ENCODE results near the gene TRIM29. TPM values are rescaled to one million over a fixed set of nuclear protein-coding genes. Genes with fewer than 3 reads are reported as not detected.

The TRIM29 gene
- total RNA-seq, 1 experiment from 2014 or later = 4.3 TPM

DNA sequence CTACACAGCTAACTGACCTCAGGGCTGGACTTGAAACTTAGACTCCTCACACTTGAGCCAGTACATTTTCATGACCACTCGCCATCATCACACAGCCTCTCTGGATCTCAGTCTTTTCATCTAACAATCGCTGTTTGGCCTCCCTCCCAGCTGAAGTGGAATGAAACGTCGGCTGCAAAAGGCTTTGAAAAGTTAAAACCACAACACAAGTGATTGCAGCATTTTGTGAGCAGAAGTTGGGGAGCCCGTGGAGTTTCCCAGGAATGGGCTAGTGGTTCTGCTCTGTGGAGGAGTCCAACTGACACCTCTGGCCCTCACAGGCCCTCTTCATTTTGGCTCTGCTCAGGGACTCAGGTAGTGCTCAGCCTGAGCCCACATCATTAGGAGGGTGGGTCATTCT, 35.9 kb upstream of the TRIM29 start:
- Histone ChIP-seq H3K4me3 (ENCODE audit: low read depth, low read length) (no peak overlapping the region), H3K4me1 (0 out of 2 replicates have a peak, but pooled peaks cover 3% of the 10 kb centered on the region), H3K9me3 (no peaks in the 10 kb centered on the region), H3K27me3 (replicated peaks; ENCODE audit: control insufficient read depth, insufficient read depth, low read length) (no peaks in the 10 kb centered on the region), H3K36me3 (ENCODE audit: control insufficient read depth, insufficient read depth, low read length) (no peaks in the 10 kb centered on the region)
- intact Hi-C loops (cut with micrococcal nuclease; ENCODE audit: unreplicated experiment) = no loop called here
- BruUV-seq (replicated peaks) = no TSS peak
- ChIA-PET POLR2A (no interaction called here), CTCF (interaction anchor here (0.6 kb wide), 1 partner anchor 10 kb away, joined by 3 read pairs; no protein-coding TSS in a partner anchor)
- Mint-ChIP-seq H3K4me1 (ENCODE audit: low read depth, unreplicated experiment) (no peaks in the 10 kb centered on the region), H3K9me3 (ENCODE audit: unreplicated experiment) (no peaks in the 10 kb centered on the region), H3K36me3 (ENCODE audit: insufficient read depth, unreplicated experiment) (no peaks in the 10 kb centered on the region), H3K27ac (ENCODE audit: unreplicated experiment) (no peak overlapping the region), H3K27me3 (ENCODE audit: insufficient read depth, unreplicated experiment) (peaks cover 5% of the 10 kb centered on the region), H3K4me3 (ENCODE audit: unreplicated experiment) (no peak overlapping the region)
- no peak for DNase-seq
- TF ChIP-seq, protein P1, sequence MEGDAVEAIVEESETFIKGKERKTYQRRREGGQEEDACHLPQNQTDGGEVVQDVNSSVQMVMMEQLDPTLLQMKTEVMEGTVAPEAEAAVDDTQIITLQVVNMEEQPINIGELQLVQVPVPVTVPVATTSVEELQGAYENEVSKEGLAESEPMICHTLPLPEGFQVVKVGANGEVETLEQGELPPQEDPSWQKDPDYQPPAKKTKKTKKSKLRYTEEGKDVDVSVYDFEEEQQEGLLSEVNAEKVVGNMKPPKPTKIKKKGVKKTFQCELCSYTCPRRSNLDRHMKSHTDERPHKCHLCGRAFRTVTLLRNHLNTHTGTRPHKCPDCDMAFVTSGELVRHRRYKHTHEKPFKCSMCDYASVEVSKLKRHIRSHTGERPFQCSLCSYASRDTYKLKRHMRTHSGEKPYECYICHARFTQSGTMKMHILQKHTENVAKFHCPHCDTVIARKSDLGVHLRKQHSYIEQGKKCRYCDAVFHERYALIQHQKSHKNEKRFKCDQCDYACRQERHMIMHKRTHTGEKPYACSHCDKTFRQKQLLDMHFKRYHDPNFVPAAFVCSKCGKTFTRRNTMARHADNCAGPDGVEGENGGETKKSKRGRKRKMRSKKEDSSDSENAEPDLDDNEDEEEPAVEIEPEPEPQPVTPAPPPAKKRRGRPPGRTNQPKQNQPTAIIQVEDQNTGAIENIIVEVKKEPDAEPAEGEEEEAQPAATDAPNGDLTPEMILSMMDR (IDR thresholded peaks at IDR 0.05; ENCODE audit: insufficient read depth in 1 of 2, low read depth in 1 of 2, low read length in 1 of 2, severe bottlenecking in 1 of 2, unreplicated experiment in 1 of 2) = no peak

DNA sequence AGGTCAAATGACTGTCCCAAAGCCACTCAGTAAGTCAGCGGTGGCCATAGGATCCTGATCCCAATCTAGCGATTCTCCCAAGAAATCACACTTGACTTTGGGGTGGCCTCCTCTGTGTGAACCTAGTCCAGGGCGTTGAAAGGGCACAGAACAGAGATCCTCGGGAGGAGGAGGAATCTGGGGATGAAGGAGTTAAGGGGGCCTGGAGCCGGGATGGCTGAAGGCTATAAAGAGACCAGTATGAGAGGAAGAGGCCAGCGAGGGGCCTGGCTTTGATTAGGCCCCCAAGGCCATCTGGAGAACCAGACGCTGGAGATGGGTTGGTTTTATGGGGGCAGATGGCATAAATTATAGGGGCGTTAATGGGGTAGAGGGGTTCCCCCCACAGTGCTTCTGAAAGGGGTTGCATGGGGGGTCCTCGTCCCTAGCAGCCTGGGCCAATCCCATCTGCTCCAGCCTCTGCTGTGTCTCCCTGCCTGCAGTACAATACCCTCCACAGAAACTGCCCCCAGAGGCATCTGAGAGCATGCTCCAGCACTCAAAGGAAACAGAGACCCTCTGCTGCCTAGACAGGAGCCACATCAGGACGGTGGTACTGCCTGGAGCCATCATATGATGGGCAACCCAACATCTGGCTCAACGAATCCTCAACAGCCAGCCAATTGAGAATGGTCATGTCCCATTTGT, 35.2 kb upstream of the TRIM29 start:
- BruUV-seq (replicated peaks) = no TSS peak
- H3K36me3 ChIP-seq (ENCODE audit: control insufficient read depth, insufficient read depth, low read length) = no peaks in the 10 kb centered on the region
- Mint-ChIP-seq H3K4me1 (ENCODE audit: low read depth, unreplicated experiment) (no peaks in the 10 kb centered on the region), H3K27ac (ENCODE audit: unreplicated experiment) (no peak overlapping the region), H3K4me3 (ENCODE audit: unreplicated experiment) (no peak overlapping the region), H3K36me3 (ENCODE audit: insufficient read depth, unreplicated experiment) (no peaks in the 10 kb centered on the region), H3K27me3 (ENCODE audit: insufficient read depth, unreplicated experiment) (peaks cover 8% of the 10 kb centered on the region), H3K9me3 (ENCODE audit: unreplicated experiment) (no peaks in the 10 kb centered on the region)
- DNase-seq = no peak
- CTCF ChIA-PET = no interaction called here
- H3K27me3 ChIP-seq (replicated peaks; ENCODE audit: control insufficient read depth, insufficient read depth, low read length) = no peaks in the 10 kb centered on the region
- POLR2A ChIA-PET = no interaction called here
- no peak overlapping the region for H3K4me3 ChIP-seq (ENCODE audit: low read depth, low read length)
- TF ChIP-seq, protein P1 (IDR thresholded peaks at IDR 0.05; ENCODE audit: insufficient read depth in 1 of 2, low read depth in 1 of 2, low read length in 1 of 2, severe bottlenecking in 1 of 2, unreplicated experiment in 1 of 2) = no peak
- no peaks in the 10 kb centered on the region for H3K9me3 ChIP-seq
- intact Hi-C loops (cut with micrococcal nuclease; ENCODE audit: unreplicated experiment) = no loop called here
- peaks cover 8% of the 10 kb centered on the region for H3K4me1 ChIP-seq

DNA sequence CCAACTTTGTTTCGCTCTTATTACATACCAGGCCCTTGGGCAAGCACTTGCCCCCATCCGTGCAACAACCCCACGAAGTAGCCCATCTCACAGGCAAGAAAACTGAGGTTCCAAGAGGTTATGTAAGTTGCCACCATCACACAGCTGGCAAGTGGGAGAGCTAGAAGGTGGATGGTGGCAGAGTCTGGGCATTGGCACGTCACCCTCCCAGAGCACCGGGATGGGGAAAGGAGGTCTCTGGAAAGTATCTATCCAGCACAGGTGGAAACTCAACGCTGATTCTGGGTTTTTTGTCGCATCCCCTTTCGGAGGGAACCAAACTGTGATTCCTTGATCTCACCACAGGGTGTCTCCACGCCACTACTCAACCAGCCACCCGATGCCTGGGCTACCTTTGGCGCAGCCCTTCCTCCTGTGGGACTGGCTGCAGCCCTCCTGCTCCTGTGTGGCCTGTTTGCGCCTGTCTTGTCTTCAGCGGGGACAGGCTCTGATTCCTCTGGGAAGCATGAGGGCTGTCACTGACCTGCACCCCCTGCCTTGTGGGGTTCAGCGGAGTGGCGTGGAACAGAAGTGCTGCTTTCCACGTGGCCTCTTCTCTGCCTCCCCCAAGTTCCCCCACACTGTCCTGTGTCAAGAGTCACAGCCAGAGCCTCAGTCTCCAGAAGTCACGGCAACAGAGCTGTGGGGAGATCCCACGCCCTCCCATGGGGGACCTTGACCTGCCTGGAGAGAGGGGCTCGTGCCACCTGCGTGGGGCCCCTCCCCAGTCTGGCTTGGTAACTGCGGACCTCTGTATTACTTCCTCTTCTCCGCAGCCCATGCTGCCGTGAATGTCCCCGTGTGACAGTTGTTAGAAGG, 34.4 kb upstream of the TRIM29 start:
- H3K4me3 Mint-ChIP-seq (ENCODE audit: unreplicated experiment) = no peak overlapping the region

More for the DNA sequence above, 34.4 kb upstream of the TRIM29 start:
- intact Hi-C loops (cut with micrococcal nuclease; ENCODE audit: unreplicated experiment) = loop anchor here (1.0 kb wide), 4 partner anchors 11 to 131 kb away; no protein-coding TSS in a partner anchor
- H3K27me3 ChIP-seq (replicated peaks; ENCODE audit: control insufficient read depth, insufficient read depth, low read length) = no peaks in the 10 kb centered on the region
- CTCF ChIA-PET = interaction anchor here (0.8 to 2.9 kb wide), 4 partner anchors 13 to 58 kb away, joined by 3 to 8 read pairs (median 4); no protein-coding TSS in a partner anchor
- no peaks in the 10 kb centered on the region for H3K9me3 ChIP-seq
- DNase-seq = peak; percentile 87 to 88
- H3K9me3 Mint-ChIP-seq (ENCODE audit: unreplicated experiment) = no peaks in the 10 kb centered on the region
- no peaks in the 10 kb centered on the region for H3K36me3 ChIP-seq (ENCODE audit: control insufficient read depth, insufficient read depth, low read length)
- no TSS peak for BruUV-seq (replicated peaks)
- H3K27ac Mint-ChIP-seq (ENCODE audit: unreplicated experiment) = no peak overlapping the region
- H3K4me3 ChIP-seq (ENCODE audit: low read depth, low read length) = no peak overlapping the region
- POLR2A ChIA-PET = no interaction called here
- H3K36me3 Mint-ChIP-seq (ENCODE audit: insufficient read depth, unreplicated experiment) = no peaks in the 10 kb centered on the region
- TF ChIP-seq, protein P1 (IDR thresholded peaks at IDR 0.05; ENCODE audit: insufficient read depth in 1 of 2, low read depth in 1 of 2, low read length in 1 of 2, severe bottlenecking in 1 of 2, unreplicated experiment in 1 of 2) = peak; percentile 95 to 98
- H3K27me3 Mint-ChIP-seq (ENCODE audit: insufficient read depth, unreplicated experiment) = peaks cover 9% of the 10 kb centered on the region
- H3K4me1 ChIP-seq = peaks cover 8% of the 10 kb centered on the region
- no peaks in the 10 kb centered on the region for H3K4me1 Mint-ChIP-seq (ENCODE audit: low read depth, unreplicated experiment)

All from Caco-2 (cell line).